ENCODE data around the gene DNTT.

DNTT gene

DNA sequence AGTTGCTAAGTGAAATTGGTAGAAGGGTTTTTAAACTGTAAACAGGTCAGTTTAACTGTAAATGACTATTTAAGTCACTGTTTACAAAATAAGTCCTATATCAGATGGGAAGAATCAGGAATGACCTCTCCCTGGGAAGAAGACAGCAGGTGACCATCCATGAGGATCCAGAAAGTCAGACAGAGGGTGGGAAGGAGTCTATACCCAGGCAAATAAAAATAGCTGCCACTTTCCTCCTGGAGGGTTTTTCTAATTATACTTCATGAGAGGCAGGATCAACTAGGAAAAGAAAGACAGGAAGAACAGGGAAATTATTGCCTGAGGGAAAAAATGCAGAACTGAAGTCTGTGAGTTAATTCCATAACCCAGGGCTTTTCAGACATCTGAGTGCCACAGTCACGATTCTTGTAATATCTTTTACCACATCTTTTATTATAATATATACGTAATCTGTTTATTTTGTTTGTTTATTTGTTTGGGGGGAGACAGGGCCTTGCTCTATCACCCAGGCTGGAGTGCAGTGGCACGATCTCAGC is 7.0 kb downstream of the DNTT start:
- DNase-seq: no peak

DNA sequence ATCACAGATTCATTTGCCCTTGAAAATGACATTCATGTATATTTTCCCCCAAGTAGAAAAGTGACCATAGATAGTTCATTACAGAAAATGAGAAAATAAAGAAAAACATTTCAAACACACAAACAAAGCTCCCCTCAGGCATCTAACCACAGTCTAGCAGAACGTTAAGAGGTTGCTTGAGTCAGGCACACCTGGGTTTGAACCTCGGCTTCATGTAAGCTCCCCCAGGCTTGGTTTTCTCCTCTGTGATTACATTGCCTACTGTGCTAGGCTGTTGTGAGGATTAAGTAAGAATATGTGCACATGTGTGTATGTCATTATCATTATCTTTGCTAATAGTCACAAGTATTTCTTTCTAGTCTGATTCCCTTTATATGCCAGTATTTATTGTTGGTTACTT is 9.1 kb downstream of the DNTT start:
- DNase-seq: no peak

GRCh38 chr10:96317067-96317833 is 13.0 kb downstream of the DNTT start:
- DNase-seq: no peak

DNA sequence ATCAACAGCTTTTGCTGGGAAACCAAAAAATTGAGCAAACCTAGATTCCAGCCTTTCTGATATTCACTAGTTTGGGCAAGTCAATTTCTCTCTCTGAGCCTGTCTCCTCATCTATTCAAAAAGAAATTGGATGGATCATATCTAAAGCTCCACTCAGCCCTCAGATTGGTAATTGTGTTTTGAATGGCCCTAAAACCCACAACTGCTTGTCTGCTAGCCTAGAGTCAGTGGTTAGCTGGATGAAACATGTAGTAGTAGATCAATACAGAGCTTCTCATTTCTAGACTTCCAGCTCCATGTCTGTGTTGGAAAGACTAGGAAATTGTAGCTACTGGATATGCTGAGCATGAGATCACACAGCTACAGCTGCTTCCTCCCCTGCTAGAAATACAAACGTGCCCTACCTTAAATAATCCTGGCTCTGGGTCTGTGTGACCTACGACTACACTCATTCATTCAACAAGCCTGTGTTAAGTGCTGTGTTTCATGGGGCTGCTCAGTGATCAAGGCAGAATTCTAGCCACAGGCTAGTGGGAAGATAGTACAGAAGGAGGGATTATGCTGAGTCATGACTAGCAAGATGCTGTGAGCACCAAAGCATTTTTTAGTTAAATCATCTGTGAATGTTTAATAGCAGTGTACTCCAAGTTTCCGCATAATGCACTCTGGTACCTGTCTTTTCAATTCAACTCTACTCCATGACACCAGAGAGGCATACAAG is 15.7 kb downstream of the DNTT start:
- no peak for DNase-seq

DNA sequence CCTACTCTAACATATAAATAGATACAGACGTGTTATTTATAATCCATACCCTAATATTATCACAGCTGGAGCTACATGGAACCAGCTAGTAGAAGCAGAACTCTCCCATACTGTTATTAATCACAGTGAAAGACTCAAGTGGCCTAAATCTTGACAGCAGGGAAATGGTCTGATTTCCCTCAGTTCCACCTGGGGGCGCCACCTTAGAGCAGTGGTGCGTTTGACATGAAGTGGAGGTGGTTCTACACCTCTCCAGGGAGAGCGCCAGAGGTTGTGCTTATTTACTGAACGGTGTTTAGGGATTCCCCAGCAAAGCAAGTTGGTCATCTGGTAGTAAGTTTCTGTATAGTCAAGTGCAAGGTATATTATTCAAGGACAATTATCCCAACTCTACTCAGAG is 17.6 kb downstream of the DNTT start:
- no peak for DNase-seq

- DNase-seq: no peak
Observed at GRCh38 chr10:96322275-96322674, 18.0 kb downstream of the DNTT start.

DNA sequence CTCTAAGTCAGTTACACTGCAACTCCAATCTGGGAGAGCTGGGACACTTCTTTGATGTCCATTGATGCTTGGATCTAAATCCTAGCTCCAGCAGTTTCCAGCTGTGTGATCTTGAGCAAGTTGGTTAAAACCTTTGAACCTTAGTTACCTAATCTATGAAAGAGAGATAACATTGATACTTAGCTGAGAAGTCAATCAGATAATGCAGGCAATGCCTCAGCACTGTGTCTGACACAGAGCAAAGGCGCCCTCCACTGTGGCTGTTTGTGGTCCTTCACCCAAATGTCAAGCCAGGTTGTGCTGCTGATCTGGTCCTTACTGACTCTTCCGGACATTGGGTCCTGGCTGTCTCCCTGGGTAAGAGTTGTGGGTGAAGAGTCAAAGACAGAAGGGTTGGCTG is 20.2 kb downstream of the DNTT start:
- DNase-seq: no peak

DNA sequence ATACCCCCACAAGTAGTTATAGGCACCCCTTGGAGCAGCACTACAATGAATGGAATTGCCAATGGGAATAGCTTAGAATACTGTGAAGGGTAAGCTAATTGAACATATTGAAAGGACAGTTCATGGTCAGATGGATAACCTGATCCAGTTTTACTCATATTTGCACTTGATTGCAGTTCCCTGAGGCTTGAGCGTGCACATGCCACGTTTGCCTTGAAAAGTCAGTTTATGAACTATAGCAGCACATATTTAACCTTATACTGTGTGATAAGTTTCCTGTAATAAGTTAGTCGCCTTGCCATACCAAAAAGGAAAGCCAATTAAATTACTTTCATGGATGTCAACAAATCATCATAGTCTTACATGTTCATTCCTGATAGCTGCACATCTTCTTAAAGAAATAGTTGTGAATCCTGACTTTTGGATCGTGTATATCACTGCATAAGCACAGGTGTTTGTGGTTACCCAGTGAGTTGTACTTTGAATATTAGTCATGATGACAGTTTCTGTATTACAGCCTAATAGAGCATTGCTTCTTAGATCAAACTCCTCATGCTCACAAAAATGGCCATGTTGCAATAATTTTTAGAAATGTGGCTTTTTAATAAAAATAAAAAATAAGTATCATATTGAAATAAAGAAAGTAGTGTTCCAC is 21.6 kb downstream of the DNTT start:
- DNase-seq: no peak

DNA sequence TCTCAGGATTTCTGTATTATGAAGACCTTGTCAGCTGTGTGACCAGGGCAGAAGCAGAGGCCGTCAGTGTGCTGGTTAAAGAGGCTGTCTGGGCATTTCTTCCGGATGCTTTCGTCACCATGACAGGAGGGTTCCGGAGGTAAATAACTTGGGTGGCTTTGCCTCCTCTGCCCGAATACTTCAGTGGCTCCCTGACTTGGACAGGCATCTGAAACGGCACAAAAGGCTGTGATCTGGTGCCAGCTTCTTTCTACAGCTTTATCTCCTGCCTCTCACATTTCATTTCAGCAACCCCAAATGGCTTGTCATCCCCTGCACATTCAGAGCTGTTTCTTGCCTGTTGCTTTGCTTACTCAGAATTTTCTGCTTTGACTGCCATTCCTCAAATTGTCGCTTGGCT is 23.2 kb downstream of the DNTT start:
- DNase-seq: no peak

DNA sequence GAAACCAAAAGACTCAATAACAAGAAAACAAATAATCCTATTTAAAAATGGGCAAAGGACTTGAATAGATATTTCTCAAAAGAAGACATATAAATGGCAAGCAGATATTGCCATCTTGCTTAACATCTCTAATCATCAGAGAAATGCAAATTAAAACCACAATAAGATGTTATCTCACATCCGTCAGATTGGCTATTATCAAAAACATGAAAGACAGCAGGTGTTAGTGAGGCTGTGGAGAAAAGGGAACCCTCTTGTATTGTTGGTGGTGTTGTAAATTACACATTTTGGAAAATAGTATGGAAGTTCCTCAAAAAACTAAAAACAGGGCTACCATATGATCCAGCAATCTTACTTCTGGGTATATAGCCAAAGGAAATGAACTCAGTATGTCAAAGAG is 28.9 kb downstream of the DNTT start:
- DNase-seq: no peak

- DNase-seq: no peak
Observed at GRCh38 chr10:96334616-96335526, 30.6 kb downstream of the DNTT start.

DNA sequence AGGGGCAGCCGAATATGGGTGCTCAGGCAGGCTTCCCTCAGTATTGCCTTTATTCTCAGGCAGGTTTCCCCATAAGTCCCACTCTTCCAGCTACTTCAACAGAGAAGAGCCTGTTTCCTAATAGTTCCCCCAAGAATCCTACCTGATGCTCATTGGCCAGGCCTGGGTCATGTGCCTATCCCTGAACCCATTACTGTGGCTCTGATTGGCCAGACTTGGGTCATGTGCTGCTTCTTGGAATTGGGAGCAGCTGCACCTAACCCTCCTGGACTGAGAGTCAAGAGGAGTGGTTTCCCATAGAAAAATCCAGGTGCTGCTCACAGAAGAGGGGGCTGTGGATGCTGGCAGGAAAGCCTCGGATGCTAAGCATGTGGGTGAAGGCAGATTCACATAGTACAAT is 32.9 kb downstream of the DNTT start:
- no peak for DNase-seq

DNA sequence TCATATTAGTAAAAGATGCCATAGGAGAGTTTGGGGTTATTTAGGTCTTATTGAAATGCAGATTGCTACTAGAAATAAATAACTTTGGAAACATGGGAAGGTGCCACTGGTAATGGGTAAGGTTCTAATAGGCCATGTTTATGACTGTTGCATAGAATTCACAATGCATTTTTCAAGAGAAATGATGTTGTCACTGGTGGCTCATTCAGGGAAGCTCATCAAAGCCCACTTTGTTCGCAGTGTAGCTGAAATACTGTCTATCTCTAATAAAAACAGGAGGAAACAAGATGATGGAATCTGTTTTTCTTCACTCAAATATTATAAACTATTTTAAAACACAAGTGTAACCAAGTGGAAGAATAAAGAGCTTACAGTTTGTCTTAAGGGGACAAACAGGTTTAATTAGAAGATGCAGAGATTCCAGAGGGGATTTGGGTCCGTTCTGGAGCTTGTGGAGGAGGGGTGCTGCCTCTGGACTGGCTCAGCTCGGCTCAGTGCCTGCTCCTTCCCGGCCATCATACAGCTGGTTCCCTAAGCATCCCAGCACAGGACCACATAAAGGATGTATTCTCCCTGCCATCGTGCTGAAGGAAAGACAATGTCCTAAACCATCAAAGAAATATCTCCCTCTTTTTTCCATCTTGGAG is 34.2 kb downstream of the DNTT start:
- no peak for DNase-seq

- DNase-seq: no peak
Observed at GRCh38 chr10:96339383-96339782, 35.1 kb downstream of the DNTT start.

- DNase-seq: peak; percentile 54
Observed at GRCh38 chr10:96339956-96340904, 36.0 kb downstream of the DNTT start.

DNA sequence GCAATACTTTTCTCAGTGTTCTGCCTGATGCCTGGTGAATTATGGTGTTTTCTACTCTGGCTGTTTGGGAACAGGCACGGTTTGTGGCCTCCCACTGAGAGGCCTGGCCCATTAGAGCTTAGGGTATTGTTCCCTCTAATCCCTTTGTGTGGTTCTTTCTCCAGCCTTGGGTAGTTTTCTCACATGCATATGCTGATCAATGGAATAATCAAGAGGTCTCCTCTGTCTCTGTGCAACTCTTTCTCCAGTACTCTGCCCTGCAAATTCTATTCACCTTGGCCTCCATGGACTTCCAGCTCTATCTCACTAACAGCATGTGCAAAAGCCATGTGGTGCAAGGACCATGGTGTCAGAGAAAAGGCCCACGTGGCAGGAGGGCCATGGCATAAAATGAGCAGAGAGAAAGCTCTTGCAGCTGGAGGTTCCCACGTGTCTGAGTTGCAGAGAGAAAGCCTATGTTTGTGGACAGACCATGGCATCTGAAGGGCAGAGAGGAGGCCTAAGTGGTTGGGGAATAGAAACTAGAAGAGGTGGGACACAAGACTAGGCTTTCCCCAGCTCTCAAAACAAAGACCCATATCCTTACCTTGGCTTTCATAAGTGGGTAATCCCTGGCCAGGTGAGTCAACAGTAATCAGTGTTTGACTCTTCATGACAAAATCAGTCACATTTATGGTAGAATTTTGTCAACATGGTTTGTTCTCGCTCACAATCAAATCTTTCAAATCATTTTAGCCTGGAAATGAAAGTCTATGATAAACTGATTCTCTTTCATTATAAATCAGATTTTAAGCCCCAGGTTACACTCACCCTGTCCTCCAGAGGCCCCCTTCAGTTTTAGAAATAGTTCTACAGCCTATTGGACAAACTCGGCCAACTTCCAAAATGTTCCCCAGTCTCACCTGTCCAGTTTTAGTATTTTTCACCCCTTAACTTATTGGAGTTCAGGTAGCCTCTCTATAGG is 37.3 kb downstream of the DNTT start:
- no peak for DNase-seq

GRCh38 chr10:96342402-96342801 is 38.2 kb downstream of the DNTT start:
- DNase-seq: no peak

GRCh38 chr10:96344178-96344577 is 39.9 kb downstream of the DNTT start:
- no peak for DNase-seq

- no peak for DNase-seq
Observed at GRCh38 chr10:96345222-96345621, 41.0 kb downstream of the DNTT start.

- no peak for DNase-seq
Observed at GRCh38 chr10:96346295-96346694, 42.1 kb downstream of the DNTT start.

Measured in femur (tissue), 1 donor.